SIG-M5 treated with dmso at 0.1 percent for 504 hours (cell line): ENCODE results near the gene KIF21B.

ENCODE experiments used
- DNase-seq: peaks from one replicate; lab custom pipeline; 2025; ENCODE audit not compliant: unreplicated experiment; lab: John Stamatoyannopoulos, UW

The KIF21B gene

GRCh38 chr1:201044119-201044518 is 20.6 kb upstream of the KIF21B start:
- DNase-seq = no peak

GRCh38 chr1:201042779-201043461 is 19.4 kb upstream of the KIF21B start:
- DNase-seq = peak; percentile 94

GRCh38 chr1:201041011-201041410 is 17.5 kb upstream of the KIF21B start:
- DNase-seq = no peak

- DNase-seq = no peak
Observed at GRCh38 chr1:201039876-201040275, 16.4 kb upstream of the KIF21B start.

- no peak for DNase-seq
Observed at GRCh38 chr1:201039418-201039817, 15.9 kb upstream of the KIF21B start.

DNA sequence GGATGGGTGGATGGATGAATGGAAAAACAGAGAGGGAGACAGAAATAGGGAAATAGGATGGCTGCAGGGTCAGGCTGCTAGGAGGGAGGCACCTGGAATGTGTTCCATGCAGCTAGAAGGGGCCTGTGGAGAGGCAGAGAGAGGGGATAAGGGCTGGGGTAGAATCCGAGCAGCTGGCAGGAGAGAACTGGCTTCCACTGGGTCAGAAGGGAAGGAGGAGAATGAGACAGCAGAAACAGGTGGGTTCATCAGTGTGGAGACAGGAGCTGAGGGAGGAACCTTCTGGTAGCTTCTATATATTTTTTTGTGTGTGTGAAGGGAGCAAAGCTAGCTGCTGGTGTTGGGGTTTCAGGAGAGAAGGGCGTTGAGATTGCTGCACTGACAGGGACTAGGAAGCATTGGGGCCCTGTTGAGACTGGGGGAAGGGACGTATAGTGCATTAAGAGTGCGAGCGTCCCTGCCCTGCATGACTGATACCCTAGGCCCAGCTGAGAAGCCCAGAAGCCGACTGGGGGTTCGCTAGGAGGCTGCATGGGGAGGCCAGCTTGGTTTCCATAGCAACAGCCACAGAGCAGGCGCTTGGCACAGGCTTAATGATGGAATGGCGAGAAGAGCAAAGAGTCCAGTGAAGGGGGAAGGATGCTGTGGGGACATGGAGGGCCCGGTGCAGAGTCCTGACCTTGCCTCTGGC is 14.8 kb upstream of the KIF21B start:
- no peak for DNase-seq

DNA sequence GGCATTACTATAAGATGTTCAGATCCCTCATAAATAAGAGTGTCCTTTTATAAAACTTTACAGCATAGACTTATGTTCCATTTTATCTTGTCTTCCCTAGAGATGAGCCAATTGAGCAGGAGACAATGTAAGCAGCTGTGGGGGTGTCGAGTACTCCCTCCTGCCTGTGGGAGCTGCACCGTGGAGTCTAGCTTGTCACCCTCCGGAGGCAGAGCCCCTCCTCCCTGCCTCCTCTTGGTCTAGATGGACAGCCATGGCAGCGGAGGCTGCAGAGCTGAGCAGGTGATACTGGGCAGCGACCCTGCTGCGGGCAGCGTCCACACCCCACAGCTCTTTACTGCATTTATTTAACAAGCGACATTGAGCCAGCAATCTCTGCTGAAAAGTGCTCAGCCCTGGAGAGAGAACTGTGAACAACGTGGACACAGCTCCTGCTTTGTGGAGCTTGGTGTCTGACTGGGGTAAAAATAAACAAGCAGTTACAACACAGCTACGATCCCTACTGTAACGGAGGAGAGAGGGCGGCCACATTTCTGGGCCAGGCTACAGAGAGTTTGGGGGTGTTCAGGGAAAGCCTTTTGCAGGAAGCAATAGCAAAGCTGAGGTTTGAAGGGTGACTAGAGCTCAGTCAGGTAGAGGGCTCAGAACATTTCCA is 12.8 kb upstream of the KIF21B start:
- DNase-seq = peak; percentile 10

DNA sequence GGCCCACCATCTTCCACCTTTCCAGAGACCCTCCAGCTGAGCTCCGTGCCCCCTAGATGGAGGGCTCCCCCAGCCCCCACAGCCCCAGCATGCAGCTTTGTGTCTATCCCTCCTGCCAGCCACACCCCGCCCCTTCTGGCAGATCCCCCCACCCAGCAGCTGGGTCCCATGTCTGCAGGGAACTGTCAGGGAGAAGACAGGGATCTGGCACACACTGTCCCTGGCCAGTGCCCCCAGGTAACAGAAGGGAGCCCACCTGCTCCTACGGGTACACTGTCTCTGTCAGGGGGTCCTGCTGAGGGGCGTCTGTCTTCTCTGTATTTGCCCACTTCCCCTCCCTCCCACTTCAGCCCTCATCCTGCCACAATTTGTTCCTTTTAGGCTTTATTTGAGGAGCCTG is 11.2 kb upstream of the KIF21B start:
- no peak for DNase-seq

DNA sequence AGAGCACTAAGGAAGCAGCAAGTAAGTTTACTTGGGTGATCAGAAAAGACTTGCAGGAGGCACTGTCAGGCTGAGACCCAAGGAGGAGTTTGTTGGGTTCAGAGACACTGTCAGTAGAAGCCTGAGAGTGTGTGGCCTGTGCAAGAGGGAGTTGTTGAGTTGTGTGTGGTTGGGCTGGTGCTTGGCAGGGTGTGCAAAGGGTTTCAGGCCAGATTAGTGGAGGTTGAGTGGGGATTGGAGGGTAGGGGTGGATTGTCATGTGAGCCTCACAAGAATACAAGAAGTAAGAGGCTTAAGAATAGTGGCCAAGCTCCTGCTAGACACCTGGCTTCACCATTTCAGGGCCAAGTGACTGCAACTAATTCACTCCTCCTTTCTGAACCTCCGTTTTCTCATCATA is 8.9 kb upstream of the KIF21B start:
- DNase-seq = no peak

DNA sequence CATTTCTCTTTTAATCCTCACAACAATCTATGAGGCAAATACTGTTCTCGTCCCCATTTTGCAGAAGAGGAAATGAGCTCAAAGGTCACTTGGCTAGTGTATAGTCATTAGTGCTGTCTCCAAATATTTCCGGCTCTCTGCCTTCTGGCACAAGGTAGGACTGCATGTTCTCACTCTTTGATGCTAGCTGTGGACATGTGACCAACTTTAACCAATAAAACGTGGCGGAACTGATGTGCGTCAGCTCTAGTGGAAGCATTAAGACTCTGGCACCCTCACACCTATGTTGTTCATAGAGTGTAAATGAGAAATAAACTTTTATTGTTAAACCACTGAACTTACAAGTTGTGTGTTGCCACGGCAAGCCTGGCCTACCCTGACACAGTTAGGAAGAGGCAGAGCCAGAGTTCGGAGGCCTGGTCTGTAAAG is 5.0 kb upstream of the KIF21B start:
- DNase-seq = peak; percentile 49

DNA sequence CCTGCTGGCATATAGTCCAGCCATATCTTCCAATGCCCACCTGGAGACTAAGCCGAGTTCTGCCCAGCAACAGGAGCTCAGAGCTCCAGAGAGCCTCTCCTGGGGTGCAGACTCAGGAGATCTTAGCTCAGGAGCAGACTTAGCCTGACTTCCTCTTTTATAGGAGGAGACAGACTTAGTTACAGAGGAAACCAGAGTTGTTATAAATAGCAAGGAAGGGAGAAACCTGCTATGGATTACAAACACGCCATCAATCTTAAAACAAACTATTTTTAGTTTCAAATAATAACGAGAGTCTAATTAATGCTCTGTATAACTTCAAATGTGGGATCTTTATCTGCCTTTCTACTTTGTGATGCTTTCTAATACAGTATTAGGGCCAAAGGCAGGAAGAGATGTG is 3.3 kb upstream of the KIF21B start:
- DNase-seq = peak; percentile 95

DNA sequence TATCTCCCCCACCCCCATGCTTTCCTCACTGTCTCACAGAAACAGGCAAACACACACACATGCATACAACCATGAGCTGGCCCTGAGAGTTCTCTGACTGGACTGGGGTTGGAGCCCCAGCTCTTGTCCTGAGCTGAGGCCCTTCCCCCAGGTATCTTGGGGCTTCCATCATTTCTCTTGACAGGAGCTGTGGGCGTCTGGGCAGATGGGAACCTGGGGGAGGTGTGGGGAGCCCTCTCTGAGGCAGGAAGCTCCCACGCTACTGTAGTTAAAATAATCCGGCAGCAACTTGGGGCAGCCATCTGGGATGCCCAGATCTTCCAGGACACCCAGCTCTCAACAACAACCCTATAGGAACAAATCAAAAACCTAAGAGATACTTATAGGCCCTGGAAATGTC is 2.7 kb upstream of the KIF21B start:
- DNase-seq = no peak

DNA sequence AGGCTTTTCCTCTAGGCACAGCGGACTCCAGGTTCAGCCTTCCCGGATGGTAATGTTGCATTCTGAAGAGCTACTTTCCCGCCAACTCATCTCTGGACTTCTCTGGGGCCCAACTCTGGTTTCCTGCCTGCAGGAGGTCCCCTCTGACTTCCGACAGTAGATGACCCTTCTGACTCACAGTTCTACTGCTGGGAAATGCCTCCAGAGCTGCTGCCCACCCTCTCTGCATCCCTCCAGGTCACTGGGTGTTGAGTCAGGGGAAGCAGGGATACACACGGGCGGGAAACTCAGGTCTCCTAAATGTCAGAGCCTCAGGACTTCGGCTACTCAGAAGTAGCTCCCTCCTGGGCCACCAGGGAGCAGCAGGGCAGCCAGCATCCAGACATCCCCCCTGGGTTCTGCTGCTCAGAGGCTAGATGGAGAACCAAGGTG is 2.1 kb upstream of the KIF21B start:
- DNase-seq = peak; percentile 54

- DNase-seq = peak; percentile 33
Observed at GRCh38 chr1:201024625-201024998, 1.1 kb upstream of the KIF21B start.

DNA sequence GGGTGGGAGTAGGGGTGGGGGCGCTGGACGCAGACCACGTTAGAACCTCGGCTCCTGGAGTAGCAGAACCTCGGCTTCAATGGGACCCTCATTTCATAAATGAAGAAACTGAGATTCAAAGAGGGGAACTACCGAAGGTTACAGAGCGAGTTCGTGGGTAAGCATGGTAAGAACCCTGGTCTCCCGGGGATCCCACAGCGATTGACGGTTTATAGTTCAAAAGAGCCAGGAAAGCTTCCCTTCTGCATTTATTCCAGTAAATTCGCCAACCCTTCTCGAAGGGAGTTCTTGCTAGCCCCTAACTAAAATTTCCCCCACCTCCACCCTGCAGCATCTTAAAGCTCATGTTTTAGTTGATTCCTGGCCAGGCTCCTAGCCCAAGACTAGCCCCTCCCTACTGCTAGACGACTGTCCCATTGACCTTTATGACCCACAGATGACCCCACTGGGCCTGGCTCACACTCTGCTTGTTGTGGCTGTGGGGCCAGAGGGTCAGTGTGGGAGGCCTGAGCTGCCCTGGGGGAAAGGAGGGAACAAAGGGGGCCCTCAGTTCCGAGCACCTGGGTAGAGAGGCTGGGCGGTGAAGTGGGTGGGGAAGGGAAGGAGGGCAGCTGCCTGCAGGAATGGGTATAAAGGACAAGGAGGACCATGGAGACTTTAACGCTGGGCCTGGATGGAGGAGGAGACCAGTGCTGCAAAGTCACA is 558 bp upstream of the KIF21B start:
- peak; percentile 68 for DNase-seq

GRCh38 chr1:201022820-201023516 is 546 bp downstream of the KIF21B start:
- peak; percentile 41 for DNase-seq

DNA sequence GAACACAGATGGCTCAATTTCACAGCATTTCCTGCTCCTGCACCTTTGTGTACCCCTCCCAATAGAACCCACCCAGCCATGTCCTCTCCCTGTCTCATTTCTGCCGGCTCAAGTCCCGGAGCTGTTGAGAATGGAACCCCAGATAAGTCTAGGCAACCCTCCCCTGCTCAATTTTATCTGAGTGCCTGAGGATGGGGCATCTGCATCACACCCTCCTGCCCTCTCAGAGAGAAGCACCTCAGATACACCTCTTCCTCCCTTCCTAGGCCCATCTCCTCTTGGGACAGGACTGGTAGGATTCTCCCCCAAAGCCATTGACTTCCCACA is 1.1 kb downstream of the KIF21B start:
- no peak for DNase-seq

DNA sequence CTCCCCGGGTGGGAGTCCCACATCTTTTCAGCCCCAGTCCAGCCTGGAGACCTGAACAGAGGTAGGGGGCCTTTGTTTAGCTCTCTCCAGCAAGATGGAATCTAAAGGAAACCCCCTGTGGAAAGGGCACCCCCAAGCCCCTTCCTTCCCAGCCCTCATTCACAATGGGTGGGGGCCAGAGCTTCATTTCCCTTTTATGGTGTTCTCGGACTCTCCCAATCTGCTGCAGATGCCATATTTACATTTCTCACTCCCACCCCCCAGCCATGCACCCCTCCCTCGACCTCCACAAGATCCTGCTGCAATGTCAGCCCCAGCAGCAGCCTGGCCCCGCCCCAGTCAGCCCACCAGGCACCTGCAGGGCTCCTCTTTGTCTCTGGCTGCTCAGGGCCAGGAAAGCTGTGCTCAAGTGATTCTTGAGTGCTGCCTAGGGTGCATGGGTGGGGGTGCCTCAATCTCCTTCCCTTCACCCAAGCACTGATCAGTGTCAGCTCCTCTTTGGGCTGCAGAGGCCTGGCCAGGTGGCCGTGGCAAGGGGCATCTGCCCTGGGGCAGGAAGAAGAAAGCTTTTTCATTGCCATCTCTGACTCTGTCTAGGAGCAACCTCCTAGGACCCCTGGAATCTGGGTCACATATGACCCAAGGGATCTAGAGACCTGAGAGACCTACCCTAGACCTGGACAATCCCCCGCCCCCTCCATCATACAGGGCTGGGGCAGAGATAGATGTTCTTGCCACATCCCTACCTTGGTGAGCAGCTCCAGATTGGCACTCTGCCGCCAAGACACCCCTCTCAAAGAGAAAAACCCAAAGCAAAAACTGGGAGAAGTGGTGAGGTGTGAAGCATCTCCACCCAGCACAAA is 1.7 kb downstream of the KIF21B start:
- DNase-seq = peak; percentile 55

DNA sequence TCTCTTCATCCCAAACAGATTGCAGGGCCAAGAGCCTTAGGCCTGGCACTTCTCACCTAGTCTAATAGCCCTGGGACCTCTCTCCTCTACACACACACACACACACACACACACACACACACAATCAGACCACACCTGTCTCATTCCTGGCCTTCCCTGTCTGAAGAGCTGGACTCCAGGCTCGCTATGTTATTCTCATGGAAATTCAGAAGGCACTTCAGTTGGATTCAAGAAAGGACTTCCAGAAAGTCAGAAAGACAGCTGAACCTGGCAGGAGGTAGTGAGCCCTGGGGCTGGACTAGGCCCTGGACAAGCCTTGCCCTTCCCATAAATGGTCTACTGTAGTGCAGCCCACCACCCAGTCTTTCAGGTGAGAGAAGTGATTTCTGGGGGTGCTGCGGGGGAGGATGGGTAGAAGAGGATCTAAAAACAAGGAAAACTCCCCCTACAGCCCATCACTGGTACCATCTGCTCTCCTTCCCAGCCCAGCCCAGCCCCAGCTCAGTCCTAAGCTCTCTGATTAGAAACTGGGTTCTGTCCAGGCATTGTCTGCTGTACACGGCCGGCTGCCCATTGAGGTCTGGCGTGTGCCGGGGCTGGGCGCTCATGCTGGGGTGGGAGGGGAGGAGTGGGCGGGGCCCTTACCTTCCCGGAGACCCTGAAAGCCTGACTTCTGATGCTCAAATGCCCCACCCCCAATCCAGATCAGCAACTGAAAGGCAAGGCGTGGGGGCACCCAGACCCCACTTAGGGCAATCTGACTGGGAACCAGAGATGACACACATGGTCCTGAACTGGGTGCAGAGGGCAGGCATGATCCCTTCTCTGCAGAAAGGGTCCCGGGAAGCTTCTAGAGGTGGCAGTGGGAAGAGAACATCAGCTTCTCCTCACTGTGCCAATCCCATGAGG is 2.5 kb downstream of the KIF21B start:
- peak; percentile 84 for DNase-seq
